GM21390 (cell line): ENCODE data around the gene ETFA.
"Not testable (repeated sequence)": the region's sequence is repeated elsewhere in the genome, so short reads cannot be mapped to it uniquely, and the experiment has no call there.

Experiments used
- ATAC-seq: cut with Tn5 transposase; IDR thresholded peaks from one replicate; pipeline ENCODE4 v1.9.1; 2021; ENCODE audit not compliant: unreplicated experiment

The ETFA gene

GRCh38 chr15:76327191-76328105 lies 16.2 kb upstream of the ETFA start:
- no peak for ATAC-seq

DNA sequence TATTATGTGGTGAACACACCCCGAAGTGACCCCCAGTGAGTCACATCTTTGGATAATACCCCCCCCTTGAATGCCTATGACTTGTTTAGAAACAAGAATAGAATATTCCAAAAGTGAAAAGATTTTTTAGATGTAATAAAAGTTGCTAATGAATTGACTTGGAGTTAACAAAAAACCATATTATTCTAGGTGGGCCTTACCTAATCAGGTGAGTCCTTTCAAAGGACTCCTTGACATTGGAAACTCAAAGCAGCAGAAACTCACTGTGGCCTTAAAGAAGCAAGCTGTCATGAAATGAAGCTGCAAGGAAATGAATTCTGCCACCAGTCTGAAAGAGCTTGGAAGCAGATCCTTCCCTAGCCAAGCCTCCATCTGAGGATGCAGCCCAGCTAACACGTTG lies 14.4 kb upstream of the ETFA start:
- no peak for ATAC-seq

DNA sequence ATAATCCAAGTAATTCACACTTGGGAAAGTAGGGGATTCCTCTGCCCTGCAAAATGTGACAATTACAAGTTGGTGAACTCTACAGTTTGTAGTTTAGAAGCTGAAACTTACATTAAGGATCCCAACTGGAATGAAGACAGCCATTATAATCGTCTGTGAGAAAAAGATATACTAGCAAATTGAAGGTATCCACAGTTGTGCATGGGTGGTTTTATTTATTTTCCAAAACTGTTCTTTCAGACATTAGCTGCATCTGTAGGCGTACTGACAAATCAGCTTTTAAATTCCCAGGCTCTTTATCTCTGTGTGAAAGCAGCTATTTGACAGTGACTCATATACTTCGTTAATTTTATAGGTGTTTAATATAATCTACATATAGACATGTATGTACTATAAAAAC lies 12.8 kb upstream of the ETFA start:
- ATAC-seq, result no peak

- no peak for ATAC-seq
These were observed 10.3 kb upstream of the ETFA start for GRCh38 chr15:76321602-76322001.

- ATAC-seq, result no peak
These were observed 9.9 kb upstream of the ETFA start for GRCh38 chr15:76321171-76321570.

DNA sequence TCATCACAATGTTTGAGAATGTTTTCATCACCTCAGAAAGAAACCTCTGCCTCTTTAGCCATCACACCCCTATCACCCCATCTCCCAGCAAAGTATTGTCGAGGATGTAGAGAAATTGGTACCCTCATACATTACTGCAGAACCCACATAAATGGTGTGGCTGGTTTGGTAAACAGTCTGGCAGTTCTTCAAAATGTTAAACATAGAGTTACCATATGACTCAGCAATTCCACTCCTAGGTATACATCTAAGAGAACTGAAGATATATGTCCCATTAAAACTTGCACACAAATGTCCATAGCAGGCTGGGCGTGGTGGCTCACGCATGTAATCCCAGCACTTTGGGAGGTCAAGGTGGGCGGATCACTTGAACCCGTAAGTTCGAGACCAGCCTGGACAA lies 8.7 kb upstream of the ETFA start:
- no peak for ATAC-seq

- ATAC-seq, result no peak
These were observed 2.5 kb upstream of the ETFA start for GRCh38 chr15:76313731-76314130.

GRCh38 chr15:76313175-76313567 lies 1.9 kb upstream of the ETFA start:
- ATAC-seq, result not testable (repeated sequence)

GRCh38 chr15:76312540-76313174 lies 1.4 kb upstream of the ETFA start:
- ATAC-seq, result no peak

DNA sequence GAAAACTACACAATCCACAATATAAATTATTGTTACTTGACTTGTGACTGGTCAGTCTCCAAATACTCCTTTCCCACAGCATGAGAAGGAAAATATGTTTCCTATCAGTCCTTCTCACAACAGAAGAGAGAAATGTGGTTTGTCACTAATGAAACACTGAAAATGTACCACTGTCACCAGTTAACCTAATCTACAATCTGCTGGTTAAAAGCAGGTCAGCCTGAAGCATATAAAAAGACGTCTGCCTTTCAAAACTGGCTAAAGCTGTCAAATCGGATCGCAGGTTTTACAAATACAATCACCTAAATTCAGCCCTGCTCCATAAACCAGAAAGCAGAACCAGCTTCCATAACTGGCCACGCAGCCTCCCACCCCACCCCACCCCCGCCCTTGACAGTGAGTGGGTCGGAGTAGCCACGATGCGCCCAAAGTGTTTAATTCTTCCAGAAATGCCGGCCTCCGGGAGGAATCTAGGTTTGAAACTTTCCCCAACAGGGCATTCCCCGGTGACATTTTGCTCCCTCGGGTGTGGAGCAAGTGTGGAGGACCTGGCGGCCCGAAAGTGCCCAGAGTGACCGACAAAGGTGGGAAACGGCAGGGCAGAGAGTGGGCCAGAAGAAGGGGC lies 682 bp downstream of the ETFA start:
- no peak for ATAC-seq

- no peak for ATAC-seq
These were observed 1.5 kb downstream of the ETFA start for GRCh38 chr15:76309601-76310330.

DNA sequence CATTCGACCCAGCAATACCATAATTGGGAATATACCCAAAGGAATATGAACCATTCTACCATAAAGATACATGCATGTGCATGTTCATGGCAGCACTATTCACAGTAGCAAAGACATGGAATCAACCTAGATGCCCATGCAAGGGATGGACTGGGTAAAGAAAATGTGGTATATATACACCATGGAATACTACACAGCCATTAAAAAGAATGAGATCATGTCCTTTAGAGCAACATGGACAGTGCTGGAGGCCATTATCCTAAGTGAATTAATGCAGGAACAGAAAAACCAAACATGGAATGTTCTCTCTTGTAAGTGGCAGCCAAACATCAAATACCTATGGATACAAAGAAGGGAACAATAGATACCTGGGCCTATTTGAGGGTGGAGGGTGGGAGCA lies 7.4 kb downstream of the ETFA start:
- ATAC-seq, result no peak

GRCh38 chr15:76299786-76300185 lies 11.5 kb downstream of the ETFA start:
- ATAC-seq, result no peak

DNA sequence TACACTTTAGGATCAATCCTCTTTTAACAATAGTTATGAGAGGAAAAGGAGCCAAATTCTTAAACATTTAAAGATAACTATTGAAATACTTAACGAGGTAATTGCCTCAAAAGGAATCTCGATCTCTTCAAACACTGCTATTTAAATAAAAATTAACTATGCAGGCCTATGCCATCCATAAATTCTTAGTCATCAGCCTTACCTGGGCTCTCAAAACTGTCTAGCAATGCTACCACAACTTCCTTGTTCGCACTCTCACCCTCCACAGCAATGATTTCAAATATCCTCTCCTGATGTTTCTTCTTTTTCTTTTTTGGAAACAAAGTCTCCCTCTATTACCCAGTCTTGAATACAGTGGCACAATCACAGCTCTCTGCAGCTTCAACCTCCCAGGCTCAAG lies 12.3 kb downstream of the ETFA start:
- ATAC-seq, result no peak

DNA sequence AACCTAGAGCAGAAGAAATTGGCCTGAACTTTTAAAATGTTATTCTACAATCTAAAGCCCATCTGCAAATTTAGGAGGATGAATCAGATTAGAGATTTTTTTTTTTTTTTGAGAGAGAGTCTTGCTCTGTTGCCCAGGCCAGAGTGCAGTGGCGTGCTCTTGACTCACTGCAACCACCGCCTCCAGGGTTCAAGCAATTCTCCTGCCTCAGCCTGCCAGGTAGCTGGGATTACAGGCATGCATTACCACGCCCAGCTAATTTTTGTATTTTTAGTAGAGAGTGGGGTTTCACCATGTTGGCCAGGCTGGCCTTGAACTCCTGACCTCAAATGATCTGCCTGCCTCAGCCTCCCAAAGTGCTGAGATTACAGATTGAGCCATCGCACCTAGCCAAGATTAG lies 13.3 kb downstream of the ETFA start:
- ATAC-seq, result not testable (repeated sequence)

GRCh38 chr15:76296849-76297248 lies 14.4 kb downstream of the ETFA start:
- ATAC-seq, result no peak

GRCh38 chr15:76294463-76294862 lies 16.8 kb downstream of the ETFA start:
- ATAC-seq, result not testable (repeated sequence)

- no peak for ATAC-seq
These were observed 17.9 kb downstream of the ETFA start for GRCh38 chr15:76293361-76293760.

DNA sequence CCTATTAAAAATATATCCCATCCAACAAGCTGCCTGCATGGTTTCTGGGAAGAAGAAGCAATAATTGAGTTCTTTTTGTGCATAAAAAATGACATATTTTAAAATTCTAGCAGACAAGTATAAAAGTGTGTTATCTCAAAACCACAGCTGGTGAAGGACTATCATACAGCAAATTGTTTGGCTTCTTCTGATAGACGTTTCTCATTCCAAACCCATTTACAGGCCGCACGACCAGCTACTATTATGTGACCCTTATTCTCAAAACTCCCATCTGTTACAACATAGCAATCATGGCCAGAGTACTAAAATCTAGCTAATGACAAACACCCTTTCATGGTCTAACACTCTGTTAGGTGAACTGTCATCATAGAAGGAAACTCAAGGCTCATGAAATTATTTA lies 21.7 kb downstream of the ETFA start:
- no peak for ATAC-seq

DNA sequence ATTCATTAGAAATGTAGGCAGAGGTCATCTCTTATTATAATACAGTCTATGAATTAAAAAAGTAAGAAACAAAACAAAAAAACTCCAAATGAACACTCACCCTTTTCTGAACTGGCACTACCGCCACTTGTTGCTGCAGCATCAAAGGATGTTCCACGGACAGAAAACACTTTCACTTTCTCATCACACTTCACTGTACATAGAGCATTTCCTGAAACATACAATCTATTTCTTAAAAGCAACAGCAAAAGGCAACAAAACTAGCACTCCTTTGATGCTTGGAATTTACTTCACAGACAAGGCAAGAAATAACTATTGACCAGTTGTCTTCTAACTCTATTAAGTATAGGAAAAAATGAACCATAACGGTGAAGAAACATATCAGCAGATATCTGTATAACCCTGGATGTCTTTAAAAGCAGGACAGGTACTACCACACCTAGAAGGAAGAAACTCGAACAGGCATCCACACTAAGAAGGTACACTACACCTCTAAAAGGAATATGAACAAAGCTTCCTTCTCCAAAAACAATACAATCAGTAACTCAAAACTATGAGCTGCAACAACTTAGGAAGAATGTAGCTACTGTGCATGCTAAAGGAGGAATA lies 24.9 kb downstream of the ETFA start:
- ATAC-seq, result no peak

GRCh38 chr15:76285241-76285825 lies 25.9 kb downstream of the ETFA start:
- ATAC-seq, result no peak
